Measurements from ENCODE around the gene PAX8. TPM values are rescaled to one million over a fixed set of nuclear protein-coding genes. Genes with fewer than 3 reads are reported as not detected.

The PAX8 gene
- total and polyA plus RNA-seq, 2 of the 13 experiments (the other 11 are each of a cell fraction or from before 2014, with no cell fraction given): 1.5 to 8.8 TPM

DNA sequence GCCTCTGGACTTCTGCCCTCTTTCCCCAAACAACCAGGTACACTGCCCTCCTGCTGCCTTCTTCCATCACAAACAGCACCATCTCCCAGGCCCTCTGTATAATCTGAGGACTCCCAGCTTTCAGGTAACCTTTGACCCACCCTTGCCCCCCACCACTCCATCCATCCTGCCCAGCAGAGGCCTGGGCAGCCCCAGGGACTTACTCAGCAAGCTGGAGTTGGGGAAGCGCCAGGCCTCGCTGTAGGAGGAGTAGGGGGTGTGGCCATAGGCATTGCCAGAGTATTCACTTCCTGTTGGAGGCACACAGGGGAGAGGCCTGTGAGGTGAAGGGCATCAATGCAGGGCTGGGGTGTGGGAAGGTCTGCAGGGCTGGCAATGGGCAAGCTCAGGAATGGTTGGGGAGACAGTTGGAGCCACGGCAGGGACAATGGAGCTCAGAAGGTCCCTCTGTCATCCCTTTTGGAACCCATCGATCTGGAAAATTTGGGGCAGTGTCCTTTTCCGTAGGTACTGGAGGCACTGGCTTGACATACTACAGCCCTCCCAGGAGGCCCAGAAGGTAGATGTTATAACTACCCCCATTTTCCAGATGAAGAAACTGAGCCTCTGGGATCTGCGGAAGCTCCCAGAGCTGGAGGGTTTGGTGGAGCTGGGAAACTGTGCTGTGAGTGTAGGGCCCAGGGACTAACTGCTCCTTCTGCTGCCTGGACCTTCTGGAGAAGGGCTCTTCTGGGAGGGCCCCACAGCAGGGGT lies 58.7 kb downstream of the PAX8 start (continued):
- TF ChIP-seq, protein P1, sequence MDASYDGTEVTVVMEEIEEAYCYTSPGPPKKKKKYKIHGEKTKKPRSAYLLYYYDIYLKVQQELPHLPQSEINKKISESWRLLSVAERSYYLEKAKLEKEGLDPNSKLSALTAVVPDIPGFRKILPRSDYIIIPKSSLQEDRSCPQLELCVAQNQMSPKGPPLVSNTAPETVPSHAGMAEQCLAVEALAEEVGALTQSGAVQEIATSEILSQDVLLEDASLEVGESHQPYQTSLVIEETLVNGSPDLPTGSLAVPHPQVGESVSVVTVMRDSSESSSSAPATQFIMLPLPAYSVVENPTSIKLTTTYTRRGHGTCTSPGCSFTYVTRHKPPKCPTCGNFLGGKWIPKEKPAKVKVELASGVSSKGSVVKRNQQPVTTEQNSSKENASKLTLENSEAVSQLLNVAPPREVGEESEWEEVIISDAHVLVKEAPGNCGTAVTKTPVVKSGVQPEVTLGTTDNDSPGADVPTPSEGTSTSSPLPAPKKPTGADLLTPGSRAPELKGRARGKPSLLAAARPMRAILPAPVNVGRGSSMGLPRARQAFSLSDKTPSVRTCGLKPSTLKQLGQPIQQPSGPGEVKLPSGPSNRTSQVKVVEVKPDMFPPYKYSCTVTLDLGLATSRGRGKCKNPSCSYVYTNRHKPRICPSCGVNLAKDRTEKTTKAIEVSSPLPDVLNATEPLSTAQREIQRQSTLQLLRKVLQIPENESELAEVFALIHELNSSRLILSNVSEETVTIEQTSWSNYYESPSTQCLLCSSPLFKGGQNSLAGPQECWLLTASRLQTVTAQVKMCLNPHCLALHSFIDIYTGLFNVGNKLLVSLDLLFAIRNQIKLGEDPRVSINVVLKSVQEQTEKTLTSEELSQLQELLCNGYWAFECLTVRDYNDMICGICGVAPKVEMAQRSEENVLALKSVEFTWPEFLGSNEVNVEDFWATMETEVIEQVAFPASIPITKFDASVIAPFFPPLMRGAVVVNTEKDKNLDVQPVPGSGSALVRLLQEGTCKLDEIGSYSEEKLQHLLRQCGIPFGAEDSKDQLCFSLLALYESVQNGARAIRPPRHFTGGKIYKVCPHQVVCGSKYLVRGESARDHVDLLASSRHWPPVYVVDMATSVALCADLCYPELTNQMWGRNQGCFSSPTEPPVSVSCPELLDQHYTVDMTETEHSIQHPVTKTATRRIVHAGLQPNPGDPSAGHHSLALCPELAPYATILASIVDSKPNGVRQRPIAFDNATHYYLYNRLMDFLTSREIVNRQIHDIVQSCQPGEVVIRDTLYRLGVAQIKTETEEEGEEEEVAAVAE (CRISPR knock-in tag; IDR thresholded peaks at IDR 0.05; ENCODE audit: borderline replicate concordance): 0 out of 2 replicates have a peak, but pooled peaks have one; percentile 48
- no peak for TF ChIP-seq RFXANK (CRISPR knock-in tag; IDR thresholded peaks at IDR 0.05)
- TF ChIP-seq BORCS8-MEF2B (CRISPR knock-in tag; IDR thresholded peaks at IDR 0.05): no peak
- TF ChIP-seq ZFP62 (CRISPR knock-in tag; IDR thresholded peaks at IDR 0.05): no peak
- peak; percentile 73 for TF ChIP-seq ZKSCAN5 (CRISPR knock-in tag; IDR thresholded peaks at IDR 0.05)
- TF ChIP-seq ARNTL (CRISPR knock-in tag; IDR thresholded peaks at IDR 0.05): no peak
- no peak for TF ChIP-seq SP2 (CRISPR knock-in tag; IDR thresholded peaks at IDR 0.05)
- TF ChIP-seq, protein P2, sequence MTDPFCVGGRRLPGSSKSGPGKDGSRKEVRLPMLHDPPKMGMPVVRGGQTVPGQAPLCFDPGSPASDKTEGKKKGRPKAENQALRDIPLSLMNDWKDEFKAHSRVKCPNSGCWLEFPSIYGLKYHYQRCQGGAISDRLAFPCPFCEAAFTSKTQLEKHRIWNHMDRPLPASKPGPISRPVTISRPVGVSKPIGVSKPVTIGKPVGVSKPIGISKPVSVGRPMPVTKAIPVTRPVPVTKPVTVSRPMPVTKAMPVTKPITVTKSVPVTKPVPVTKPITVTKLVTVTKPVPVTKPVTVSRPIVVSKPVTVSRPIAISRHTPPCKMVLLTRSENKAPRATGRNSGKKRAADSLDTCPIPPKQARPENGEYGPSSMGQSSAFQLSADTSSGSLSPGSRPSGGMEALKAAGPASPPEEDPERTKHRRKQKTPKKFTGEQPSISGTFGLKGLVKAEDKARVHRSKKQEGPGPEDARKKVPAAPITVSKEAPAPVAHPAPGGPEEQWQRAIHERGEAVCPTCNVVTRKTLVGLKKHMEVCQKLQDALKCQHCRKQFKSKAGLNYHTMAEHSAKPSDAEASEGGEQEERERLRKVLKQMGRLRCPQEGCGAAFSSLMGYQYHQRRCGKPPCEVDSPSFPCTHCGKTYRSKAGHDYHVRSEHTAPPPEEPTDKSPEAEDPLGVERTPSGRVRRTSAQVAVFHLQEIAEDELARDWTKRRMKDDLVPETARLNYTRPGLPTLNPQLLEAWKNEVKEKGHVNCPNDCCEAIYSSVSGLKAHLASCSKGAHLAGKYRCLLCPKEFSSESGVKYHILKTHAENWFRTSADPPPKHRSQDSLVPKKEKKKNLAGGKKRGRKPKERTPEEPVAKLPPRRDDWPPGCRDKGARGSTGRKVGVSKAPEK (CRISPR knock-in tag; IDR thresholded peaks at IDR 0.05; ENCODE audit: borderline replicate concordance): no peak
- TF ChIP-seq NFKBIZ (CRISPR knock-in tag; IDR thresholded peaks at IDR 0.05): 0 out of 2 replicates have a peak, but pooled peaks have one; percentile 15
- 0 out of 2 replicates have a peak, but pooled peaks have one; percentile 42 for TF ChIP-seq SNAI1 (CRISPR knock-in tag; IDR thresholded peaks at IDR 0.05; ENCODE audit: borderline replicate concordance)
- 0 out of 2 replicates have a peak, but pooled peaks have one; percentile 34 for TF ChIP-seq MAZ (IDR thresholded peaks at IDR 0.05; ENCODE audit: borderline replicate concordance, low read depth, low read length)
- no peak for TF ChIP-seq MAZ (CRISPR knock-in tag; IDR thresholded peaks at IDR 0.05; ENCODE audit: low read depth)
- no peak for TF ChIP-seq RFX1 (IDR thresholded peaks at IDR 0.05)
- no peak for TF ChIP-seq SRF (IDR thresholded peaks at IDR 0.05; ENCODE audit: low read depth, low read length)
- no peak for TF ChIP-seq JUNB (CRISPR knock-in tag; IDR thresholded peaks at IDR 0.05; ENCODE audit: borderline replicate concordance)
- peak; percentile 81 for TF ChIP-seq NR2F6 (IDR thresholded peaks at IDR 0.05)
- TF ChIP-seq NR2F6 (CRISPR knock-in tag; IDR thresholded peaks at IDR 0.05): peak; percentile 88
- TF ChIP-seq ZNF547 (CRISPR knock-in tag; IDR thresholded peaks at IDR 0.05): no peak
- TF ChIP-seq DPF2 (CRISPR knock-in tag; IDR thresholded peaks at IDR 0.05; ENCODE audit: borderline replicate concordance, low read depth): no peak
- TF ChIP-seq SP140L (CRISPR knock-in tag; IDR thresholded peaks at IDR 0.05; ENCODE audit: borderline replicate concordance): no peak
- peak; percentile 67; the same call in 1 of the 2 replicates for TF ChIP-seq MIER3 (CRISPR knock-in tag; IDR thresholded peaks at IDR 0.05; ENCODE audit: borderline replicate concordance)
- TF ChIP-seq ZNF337 (CRISPR knock-in tag; IDR thresholded peaks at IDR 0.05; ENCODE audit: borderline replicate concordance, low read depth): no peak
